ENCODE data around the gene AWAT2. TPM values are rescaled to one million over a fixed set of nuclear protein-coding genes. Genes with fewer than 3 reads are reported as not detected.

Gene AWAT2
- total RNA-seq, 4 donors from 2014 or later = not detected

DNA sequence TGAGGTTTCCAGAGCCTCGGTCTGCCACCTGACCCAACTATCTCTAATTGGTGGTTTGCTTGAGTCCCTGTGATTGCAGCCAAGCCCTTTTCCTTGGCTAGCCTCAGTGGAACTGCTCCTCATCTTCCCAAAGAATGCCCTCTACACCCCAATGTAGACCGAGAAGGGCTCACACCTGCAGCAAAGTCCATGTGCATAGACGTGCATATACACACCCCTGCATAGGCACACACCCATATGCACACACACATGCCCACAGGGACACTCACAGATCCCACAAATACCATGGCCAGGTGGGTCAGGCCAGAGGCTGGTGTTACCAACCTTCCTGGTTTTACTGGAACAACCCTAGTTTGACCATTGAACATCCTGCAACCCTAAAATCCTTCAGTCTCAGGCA, 332 bp downstream of the AWAT2 start:
- no peak for DNase-seq
- H3K9me3 ChIP-seq = no peaks in the 10 kb centered on the region
- no peak for TF ChIP-seq POLR2A (IDR thresholded peaks at IDR 0.05)
- TF ChIP-seq, protein P1, sequence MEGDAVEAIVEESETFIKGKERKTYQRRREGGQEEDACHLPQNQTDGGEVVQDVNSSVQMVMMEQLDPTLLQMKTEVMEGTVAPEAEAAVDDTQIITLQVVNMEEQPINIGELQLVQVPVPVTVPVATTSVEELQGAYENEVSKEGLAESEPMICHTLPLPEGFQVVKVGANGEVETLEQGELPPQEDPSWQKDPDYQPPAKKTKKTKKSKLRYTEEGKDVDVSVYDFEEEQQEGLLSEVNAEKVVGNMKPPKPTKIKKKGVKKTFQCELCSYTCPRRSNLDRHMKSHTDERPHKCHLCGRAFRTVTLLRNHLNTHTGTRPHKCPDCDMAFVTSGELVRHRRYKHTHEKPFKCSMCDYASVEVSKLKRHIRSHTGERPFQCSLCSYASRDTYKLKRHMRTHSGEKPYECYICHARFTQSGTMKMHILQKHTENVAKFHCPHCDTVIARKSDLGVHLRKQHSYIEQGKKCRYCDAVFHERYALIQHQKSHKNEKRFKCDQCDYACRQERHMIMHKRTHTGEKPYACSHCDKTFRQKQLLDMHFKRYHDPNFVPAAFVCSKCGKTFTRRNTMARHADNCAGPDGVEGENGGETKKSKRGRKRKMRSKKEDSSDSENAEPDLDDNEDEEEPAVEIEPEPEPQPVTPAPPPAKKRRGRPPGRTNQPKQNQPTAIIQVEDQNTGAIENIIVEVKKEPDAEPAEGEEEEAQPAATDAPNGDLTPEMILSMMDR (IDR thresholded peaks at IDR 0.05) = no peak
- no peak overlapping the region for H3K27ac ChIP-seq
- WGBS, 2 donors = 86% methylated on average over 3 of the region's 3 CpGs; no CpG with 5 or more reads in 1 of the 2 donors
- H3K27me3 ChIP-seq = no peaks in the 10 kb centered on the region
- H3K4me3 ChIP-seq = no peak overlapping the region
- intact Hi-C loops (cut with DNase I) = no loop called here
- H3K36me3 ChIP-seq = no peaks in the 10 kb centered on the region
- no peaks in the 10 kb centered on the region for H3K4me1 ChIP-seq

DNA sequence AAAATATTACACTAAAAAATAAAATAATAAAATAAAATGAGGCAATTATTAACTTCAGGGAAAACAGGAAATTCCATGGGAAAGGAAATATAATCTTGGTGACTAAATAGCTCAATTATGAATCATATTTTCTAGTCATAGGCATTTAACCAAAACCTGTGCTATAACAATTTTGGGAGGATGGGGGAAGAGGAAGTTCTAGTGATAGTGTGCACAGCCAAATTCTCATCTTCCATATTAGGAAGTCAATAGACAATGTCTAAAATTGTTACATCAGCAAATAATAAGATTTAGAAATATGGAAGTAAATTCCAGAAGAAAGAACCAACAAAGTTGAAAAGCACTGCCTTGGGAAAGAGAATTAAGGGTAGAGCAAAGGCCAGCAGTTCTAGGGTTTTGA, 2.8 kb downstream of the AWAT2 start:
- Histone ChIP-seq H3K9me3 (no peaks in the 10 kb centered on the region), H3K27ac (no peak overlapping the region), H3K36me3 (no peaks in the 10 kb centered on the region), H3K4me1 (no peaks in the 10 kb centered on the region), H3K27me3 (no peaks in the 10 kb centered on the region), H3K4me3 (no peak overlapping the region)
- intact Hi-C loops (cut with DNase I) = no loop called here
- TF ChIP-seq, protein P1 (IDR thresholded peaks at IDR 0.05) = no peak
- no peak for TF ChIP-seq POLR2A (IDR thresholded peaks at IDR 0.05)
- DNase-seq = no peak

DNA sequence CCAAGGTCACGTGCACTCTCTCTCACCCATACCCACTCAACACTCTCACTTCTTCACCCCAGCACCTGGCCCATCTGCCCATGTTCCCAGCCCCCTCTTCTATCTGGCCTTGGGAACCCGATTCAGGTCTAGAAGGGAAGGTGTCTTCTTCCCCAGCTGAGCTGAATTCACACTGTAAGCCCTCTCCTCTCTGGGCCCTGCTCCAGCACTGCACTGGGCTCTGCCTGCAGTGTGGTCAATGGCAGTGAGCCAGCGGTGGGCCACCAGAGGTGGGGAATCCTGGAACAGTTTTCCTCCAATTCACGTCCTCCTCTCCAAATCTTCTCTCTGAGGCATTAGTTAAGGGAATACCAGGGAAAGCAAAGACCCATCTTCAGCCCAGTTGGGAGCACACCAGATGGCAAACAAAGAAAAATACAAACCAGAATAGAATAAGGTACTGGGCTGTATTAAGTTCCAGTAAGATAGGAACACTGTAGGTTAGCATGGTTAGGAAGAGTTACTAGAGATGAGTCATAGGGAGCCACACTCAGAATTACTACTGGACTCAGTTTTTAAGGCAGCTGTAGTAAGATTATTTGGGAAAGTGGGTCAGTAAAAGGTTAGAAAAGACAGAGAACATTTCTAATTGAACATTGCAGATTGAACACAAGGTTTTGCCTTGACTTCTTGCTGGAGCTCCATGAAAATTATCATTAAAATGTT, 5.0 kb downstream of the AWAT2 start:
- Histone ChIP-seq H3K4me1 (no peaks in the 10 kb centered on the region), H3K9me3 (no peaks in the 10 kb centered on the region), H3K27me3 (no peaks in the 10 kb centered on the region), H3K27ac (no peak overlapping the region), H3K4me3 (no peak overlapping the region), H3K36me3 (no peaks in the 10 kb centered on the region)
- no peak for DNase-seq
- TF ChIP-seq POLR2A (IDR thresholded peaks at IDR 0.05) = no peak
- TF ChIP-seq, protein P1 (IDR thresholded peaks at IDR 0.05) = no peak
- WGBS, 2 donors = 45 to 78% methylated on average over 3 to 4 of the region's 4 CpGs
- intact Hi-C loops (cut with DNase I) = no loop called here

DNA sequence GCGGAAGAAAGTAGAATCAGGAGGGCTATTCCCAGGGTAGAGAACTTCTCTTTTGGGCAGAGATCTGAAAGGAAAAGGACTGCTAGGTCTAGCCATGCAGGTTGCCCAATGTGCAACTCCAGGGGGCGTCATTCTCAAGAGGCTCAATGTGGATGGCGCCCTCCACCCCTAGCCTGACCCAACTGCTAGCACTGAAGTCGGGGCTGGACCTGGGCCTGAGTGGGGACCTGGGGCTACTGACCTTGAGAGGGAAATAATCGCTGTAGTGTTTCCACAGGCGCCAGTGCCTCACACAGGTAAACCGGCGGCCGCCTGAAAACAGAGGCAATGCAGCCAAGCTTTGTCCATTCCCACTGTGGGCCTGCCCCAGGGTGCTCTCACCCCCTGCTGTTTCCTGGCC, 6.1 kb downstream of the AWAT2 start:
- Histone ChIP-seq H3K27me3 (no peaks in the 10 kb centered on the region), H3K4me3 (no peak overlapping the region), H3K4me1 (no peaks in the 10 kb centered on the region), H3K9me3 (no peaks in the 10 kb centered on the region), H3K36me3 (no peaks in the 10 kb centered on the region), H3K27ac (no peak overlapping the region)
- intact Hi-C loops (cut with DNase I) = no loop called here
- TF ChIP-seq, protein P1 (IDR thresholded peaks at IDR 0.05) = no peak
- TF ChIP-seq POLR2A (IDR thresholded peaks at IDR 0.05) = no peak
- 94% methylated on average over 5 of the region's 9 CpGs; no CpG with 5 or more reads in 1 of the 2 donors for WGBS, 2 donors
- DNase-seq = no peak

DNA sequence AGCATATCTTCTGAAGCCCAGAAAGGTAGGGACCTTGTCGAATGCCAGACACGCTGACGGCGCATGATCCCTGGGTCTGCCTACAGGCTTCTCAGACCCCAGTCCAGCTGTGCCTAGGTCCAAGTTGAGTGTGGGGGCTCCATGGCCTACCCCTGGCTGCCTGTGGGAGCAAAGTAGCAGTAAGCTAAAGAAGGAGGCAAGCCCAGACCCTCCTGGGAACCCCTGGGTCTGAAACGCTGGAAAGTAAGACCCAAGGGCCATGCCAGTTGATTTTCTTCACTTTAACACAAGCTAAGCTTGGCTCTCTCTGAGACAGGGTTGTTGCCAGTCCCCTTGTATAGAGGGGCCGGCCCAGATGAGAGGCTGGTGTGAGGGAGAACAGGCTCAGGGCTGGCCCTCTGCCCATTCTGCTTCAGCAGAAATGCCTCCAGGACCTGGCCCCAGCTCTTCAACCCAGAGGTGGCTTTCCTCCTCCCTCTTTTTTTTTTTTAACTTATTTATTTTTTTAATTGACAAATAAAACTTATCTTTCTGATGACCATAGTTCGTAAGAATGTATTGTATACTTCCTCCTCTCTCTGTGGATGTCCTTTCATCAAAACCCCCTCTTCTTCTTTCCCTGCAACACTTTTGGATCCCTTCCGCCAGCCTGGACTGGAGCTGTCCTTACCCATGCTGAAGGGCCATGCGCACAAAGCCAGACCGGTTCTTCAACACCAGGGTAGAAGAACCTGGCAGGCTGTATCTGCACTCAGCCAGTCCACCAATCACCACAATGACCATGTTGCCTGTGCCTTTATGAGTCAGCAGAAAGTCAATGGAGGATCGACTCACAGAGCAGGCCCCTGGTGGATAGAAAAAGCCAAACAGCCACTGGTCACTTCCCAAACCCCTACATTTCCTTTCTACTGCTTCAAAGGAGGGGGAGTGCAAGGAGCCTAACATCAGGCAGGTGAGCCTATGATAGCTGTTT, 7.1 kb downstream of the AWAT2 start:
- Histone ChIP-seq H3K4me3 (no peak overlapping the region), H3K9me3 (no peaks in the 10 kb centered on the region), H3K27me3 (no peaks in the 10 kb centered on the region), H3K4me1 (no peaks in the 10 kb centered on the region), H3K36me3 (no peaks in the 10 kb centered on the region), H3K27ac (no peak overlapping the region)
- intact Hi-C loops (cut with DNase I) = no loop called here
- 58 to 83% methylated on average over 2 to 9 of the region's 11 CpGs for WGBS, 2 donors
- no peak for DNase-seq
- TF ChIP-seq, protein P1 (IDR thresholded peaks at IDR 0.05) = peak in 1 of 6 experiments; percentile 22
- no peak for TF ChIP-seq POLR2A (IDR thresholded peaks at IDR 0.05)

All from esophagus squamous epithelium (tissue), 5 donors.